ENCODE measurements around the gene TNNI2.
A peak's percentile ranks its signal among the peaks of the same experiment; 100 is the strongest.

Gene TNNI2

DNA sequence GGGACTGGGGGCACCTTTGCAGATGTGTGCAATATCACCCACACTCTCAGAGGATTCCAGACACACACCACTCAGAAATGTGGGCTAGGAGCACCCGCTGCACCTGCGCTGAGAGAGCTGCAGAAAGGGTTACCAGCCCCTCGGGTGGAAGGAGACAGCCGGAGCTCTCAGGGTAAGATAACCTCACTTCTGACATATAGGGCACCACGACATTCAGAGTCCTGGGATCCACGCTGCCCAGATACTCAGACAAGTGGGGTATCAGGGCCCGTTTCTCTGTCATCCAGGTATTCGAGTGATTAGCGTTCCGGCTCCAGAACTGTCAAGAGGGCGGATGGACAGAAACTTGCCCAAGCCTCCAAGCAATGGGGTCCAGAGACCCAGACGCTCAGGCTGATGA lies 10.2 kb upstream of the TNNI2 start:
- Histone ChIP-seq H3K79me2 (ENCODE audit: control insufficient read depth, insufficient read depth, low read length, unreplicated experiment) (no peaks in the 10 kb centered on the region), H3K4me1 (ENCODE audit: control insufficient read depth, insufficient read depth, low read length, unreplicated experiment) (peaks cover 40% of the 10 kb centered on the region), H3K27ac (ENCODE audit: low read depth, low read length) (peak overlapping the region; percentile 69), H3K27me3 (ENCODE audit: insufficient read depth, low read length) (no peaks in the 10 kb centered on the region), H2AFZ (ENCODE audit: low read length, unreplicated experiment) (no peak overlapping the region), H3K36me3 (ENCODE audit: insufficient read depth, low read length) (no peaks in the 10 kb centered on the region), H3K4me3 (ENCODE audit: low read depth, low read length) (no peak overlapping the region)

- Histone ChIP-seq H3K27me3 (ENCODE audit: insufficient read depth, low read length) (no peaks in the 10 kb centered on the region), H3K79me2 (ENCODE audit: control insufficient read depth, insufficient read depth, low read length, unreplicated experiment) (no peaks in the 10 kb centered on the region), H3K4me1 (ENCODE audit: control insufficient read depth, insufficient read depth, low read length, unreplicated experiment) (peaks cover 40% of the 10 kb centered on the region), H2AFZ (ENCODE audit: low read length, unreplicated experiment) (no peak overlapping the region), H3K4me3 (ENCODE audit: low read depth, low read length) (no peak overlapping the region), H3K36me3 (ENCODE audit: insufficient read depth, low read length) (no peaks in the 10 kb centered on the region), H3K27ac (ENCODE audit: low read depth, low read length) (peak overlapping the region; percentile 69)
Measured at GRCh38 chr11:1829039-1829820, 9.6 kb upstream of the TNNI2 start.

- Histone ChIP-seq H3K36me3 (ENCODE audit: insufficient read depth, low read length) (no peaks in the 10 kb centered on the region), H3K4me1 (ENCODE audit: control insufficient read depth, insufficient read depth, low read length, unreplicated experiment) (peaks cover 40% of the 10 kb centered on the region), H3K79me2 (ENCODE audit: control insufficient read depth, insufficient read depth, low read length, unreplicated experiment) (no peaks in the 10 kb centered on the region), H3K4me3 (ENCODE audit: low read depth, low read length) (no peak overlapping the region), H3K27me3 (ENCODE audit: insufficient read depth, low read length) (no peaks in the 10 kb centered on the region), H2AFZ (ENCODE audit: low read length, unreplicated experiment) (no peak overlapping the region), H3K27ac (ENCODE audit: low read depth, low read length) (no peak overlapping the region)
Measured at GRCh38 chr11:1830004-1830321, 8.8 kb upstream of the TNNI2 start.

DNA sequence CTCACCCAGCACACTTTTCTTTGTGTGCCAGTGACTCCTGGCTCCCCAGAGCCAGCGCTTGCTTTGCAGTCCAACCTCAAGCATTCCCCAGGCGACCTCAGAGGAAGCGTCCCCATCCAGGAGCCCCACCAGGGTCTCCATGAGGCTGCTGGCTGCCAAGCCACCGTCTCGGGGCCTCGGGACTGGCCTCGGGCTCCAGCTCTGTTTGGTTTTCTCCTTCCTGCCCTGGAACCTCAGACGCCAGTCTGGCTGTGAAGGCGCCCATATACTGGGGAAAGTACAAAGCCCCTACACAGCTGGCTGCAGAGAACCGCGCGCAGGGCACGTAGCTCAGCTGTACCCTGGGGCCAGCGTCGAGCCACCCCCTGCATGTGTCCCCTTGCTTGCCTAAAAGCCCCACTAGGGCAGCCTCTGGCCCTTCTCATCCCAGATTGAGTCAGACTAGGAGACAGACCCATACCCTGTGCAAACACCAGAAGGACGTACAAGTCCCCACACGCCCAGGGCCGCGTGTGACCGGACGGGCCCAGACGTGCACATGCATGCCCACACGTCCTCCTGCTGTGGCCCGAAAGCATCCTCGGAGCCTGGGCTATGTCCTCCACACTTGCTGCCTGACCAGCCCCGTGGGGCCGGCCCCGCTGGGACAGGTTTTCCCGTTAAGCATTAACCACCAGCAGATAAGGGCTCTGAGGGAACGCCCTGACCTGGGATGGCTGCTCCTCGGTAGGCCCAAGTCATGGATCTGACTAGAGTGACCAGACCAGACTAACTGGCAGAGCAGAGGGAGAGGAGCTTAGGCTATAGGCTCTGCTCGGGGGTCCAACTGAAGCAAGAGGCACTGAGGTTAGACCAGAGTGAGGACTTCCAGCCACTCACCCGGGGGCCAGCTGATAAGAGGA lies 8.2 kb upstream of the TNNI2 start:
- no peak overlapping the region for H2AFZ ChIP-seq (ENCODE audit: low read length, unreplicated experiment)
- peaks cover 40% of the 10 kb centered on the region for H3K4me1 ChIP-seq (ENCODE audit: control insufficient read depth, insufficient read depth, low read length, unreplicated experiment)
- no peaks in the 10 kb centered on the region for H3K79me2 ChIP-seq (ENCODE audit: control insufficient read depth, insufficient read depth, low read length, unreplicated experiment)
- no peak overlapping the region for H3K4me3 ChIP-seq (ENCODE audit: low read depth, low read length)
- H3K36me3 ChIP-seq (ENCODE audit: insufficient read depth, low read length), result no peaks in the 10 kb centered on the region
- H3K27me3 ChIP-seq (ENCODE audit: insufficient read depth, low read length), result no peaks in the 10 kb centered on the region
- no peak overlapping the region for H3K27ac ChIP-seq (ENCODE audit: low read depth, low read length)

DNA sequence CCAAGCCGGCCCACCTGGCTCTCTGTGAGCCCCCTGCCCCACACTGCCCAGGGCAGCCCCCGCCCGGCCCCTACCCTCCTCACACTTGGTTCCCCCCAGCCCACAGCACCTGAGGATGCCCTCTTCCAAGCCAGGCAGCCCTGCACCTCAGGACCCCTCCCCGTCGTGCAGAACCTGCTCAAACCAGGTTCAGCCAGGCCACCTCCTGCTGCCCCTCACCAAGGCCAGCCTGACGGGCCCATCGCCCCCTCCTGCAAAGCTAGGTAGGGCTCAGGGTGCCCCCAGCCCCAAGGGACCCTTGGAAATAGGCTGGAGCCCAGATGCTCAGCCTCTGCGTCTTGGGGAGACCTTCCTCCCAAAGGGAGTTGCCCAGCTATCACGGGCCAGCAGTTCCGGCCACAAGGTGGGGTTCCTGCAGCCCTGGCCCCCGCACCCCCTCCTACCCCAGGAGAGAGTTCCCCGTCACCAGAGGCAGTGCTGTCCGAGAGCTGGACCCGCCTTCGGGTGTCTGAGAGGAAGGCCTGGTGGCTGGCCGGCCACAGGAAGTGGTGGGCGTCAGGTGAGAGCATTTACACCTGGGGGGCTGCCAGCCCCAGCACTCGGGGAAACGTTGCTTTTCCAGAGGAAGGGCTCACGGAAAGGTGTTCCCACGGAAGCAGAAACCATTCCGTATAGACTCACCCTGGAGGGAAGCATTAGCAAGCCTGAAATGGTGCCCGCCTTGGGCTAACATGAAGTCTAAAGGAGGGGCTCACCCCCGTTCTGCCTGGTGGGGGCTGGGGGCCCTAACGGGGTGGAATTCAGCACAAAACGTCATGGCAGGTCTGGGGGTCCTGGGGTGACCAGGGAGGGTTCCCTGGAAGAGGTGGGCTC lies 7.2 kb upstream of the TNNI2 start:
- H3K4me1 ChIP-seq (ENCODE audit: control insufficient read depth, insufficient read depth, low read length, unreplicated experiment), result peaks cover 31% of the 10 kb centered on the region
- no peak overlapping the region for H3K27ac ChIP-seq (ENCODE audit: low read depth, low read length)
- H3K79me2 ChIP-seq (ENCODE audit: control insufficient read depth, insufficient read depth, low read length, unreplicated experiment), result no peaks in the 10 kb centered on the region
- no peak overlapping the region for H2AFZ ChIP-seq (ENCODE audit: low read length, unreplicated experiment)
- H3K4me3 ChIP-seq (ENCODE audit: low read depth, low read length), result 0 out of 2 replicates have a peak overlapping the region, but pooled peaks have one; percentile 21
- no peaks in the 10 kb centered on the region for H3K27me3 ChIP-seq (ENCODE audit: insufficient read depth, low read length)
- no peaks in the 10 kb centered on the region for H3K36me3 ChIP-seq (ENCODE audit: insufficient read depth, low read length)

GRCh38 chr11:1832211-1832919 lies 6.4 kb upstream of the TNNI2 start:
- Histone ChIP-seq H3K79me2 (ENCODE audit: control insufficient read depth, insufficient read depth, low read length, unreplicated experiment) (no peaks in the 10 kb centered on the region), H3K27me3 (ENCODE audit: insufficient read depth, low read length) (no peaks in the 10 kb centered on the region), H3K27ac (ENCODE audit: low read depth, low read length) (no peak overlapping the region), H2AFZ (ENCODE audit: low read length, unreplicated experiment) (peak overlapping the region; percentile 58), H3K36me3 (ENCODE audit: insufficient read depth, low read length) (no peaks in the 10 kb centered on the region), H3K4me3 (ENCODE audit: low read depth, low read length) (0 out of 2 replicates have a peak overlapping the region, but pooled peaks have one; percentile 21), H3K4me1 (ENCODE audit: control insufficient read depth, insufficient read depth, low read length, unreplicated experiment) (peaks cover 23% of the 10 kb centered on the region)

DNA sequence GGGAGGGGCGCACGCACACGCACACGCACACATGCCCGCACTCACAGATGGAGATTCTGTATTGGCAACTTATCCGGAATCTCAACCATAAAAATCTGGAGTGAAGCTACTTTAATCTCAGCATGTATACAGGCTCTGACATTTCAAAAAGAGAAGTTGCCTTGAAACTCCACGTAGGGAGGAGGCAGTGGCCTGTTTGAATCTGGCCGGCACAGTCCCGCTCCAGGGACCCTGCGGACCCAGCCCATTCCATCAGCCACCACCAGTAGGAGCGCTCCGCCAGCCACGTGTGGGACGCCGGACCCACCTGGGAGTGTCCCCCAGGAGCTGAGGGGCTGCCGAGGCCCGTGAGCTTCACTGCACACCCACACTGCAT lies 5.9 kb upstream of the TNNI2 start:
- H3K27ac ChIP-seq (ENCODE audit: low read depth, low read length), result no peak overlapping the region
- no peaks in the 10 kb centered on the region for H3K36me3 ChIP-seq (ENCODE audit: insufficient read depth, low read length)
- H3K79me2 ChIP-seq (ENCODE audit: control insufficient read depth, insufficient read depth, low read length, unreplicated experiment), result no peaks in the 10 kb centered on the region
- H3K4me3 ChIP-seq (ENCODE audit: low read depth, low read length), result no peak overlapping the region
- no peak overlapping the region for H2AFZ ChIP-seq (ENCODE audit: low read length, unreplicated experiment)
- peaks cover 17% of the 10 kb centered on the region for H3K4me1 ChIP-seq (ENCODE audit: control insufficient read depth, insufficient read depth, low read length, unreplicated experiment)
- no peaks in the 10 kb centered on the region for H3K27me3 ChIP-seq (ENCODE audit: insufficient read depth, low read length)

DNA sequence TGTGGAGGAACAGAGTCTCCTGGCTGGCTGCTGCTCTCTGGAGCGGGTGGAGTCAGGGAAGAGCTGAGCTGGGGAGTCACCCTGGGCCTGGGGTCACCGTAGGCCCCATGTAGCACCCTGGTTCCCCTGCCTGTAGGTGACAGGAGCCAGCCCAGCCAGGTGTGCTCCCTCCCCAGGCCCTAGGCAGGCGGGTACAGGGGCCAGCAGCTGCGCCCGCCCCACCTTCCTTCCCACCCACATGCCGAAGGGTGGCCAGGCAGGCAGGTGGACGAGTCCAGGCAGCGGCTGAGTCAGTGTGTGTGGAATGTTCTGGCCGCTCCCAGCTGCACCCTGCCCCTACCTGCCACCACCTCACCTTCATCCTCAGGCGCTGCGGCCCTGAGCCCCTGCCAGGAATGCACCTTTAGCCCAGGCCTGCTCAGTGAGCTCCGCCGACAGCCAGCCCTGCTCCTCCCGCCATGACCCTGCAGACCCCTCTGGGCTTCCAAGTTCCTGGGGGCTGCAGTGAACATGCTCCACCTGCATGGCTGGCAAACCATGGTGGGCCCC lies 4.6 kb upstream of the TNNI2 start:
- Histone ChIP-seq H3K27me3 (ENCODE audit: insufficient read depth, low read length) (no peaks in the 10 kb centered on the region), H3K4me1 (ENCODE audit: control insufficient read depth, insufficient read depth, low read length, unreplicated experiment) (peaks cover 5% of the 10 kb centered on the region), H3K79me2 (ENCODE audit: control insufficient read depth, insufficient read depth, low read length, unreplicated experiment) (no peaks in the 10 kb centered on the region), H3K36me3 (ENCODE audit: insufficient read depth, low read length) (no peaks in the 10 kb centered on the region), H2AFZ (ENCODE audit: low read length, unreplicated experiment) (no peak overlapping the region), H3K4me3 (ENCODE audit: low read depth, low read length) (no peak overlapping the region), H3K27ac (ENCODE audit: low read depth, low read length) (no peak overlapping the region)

DNA sequence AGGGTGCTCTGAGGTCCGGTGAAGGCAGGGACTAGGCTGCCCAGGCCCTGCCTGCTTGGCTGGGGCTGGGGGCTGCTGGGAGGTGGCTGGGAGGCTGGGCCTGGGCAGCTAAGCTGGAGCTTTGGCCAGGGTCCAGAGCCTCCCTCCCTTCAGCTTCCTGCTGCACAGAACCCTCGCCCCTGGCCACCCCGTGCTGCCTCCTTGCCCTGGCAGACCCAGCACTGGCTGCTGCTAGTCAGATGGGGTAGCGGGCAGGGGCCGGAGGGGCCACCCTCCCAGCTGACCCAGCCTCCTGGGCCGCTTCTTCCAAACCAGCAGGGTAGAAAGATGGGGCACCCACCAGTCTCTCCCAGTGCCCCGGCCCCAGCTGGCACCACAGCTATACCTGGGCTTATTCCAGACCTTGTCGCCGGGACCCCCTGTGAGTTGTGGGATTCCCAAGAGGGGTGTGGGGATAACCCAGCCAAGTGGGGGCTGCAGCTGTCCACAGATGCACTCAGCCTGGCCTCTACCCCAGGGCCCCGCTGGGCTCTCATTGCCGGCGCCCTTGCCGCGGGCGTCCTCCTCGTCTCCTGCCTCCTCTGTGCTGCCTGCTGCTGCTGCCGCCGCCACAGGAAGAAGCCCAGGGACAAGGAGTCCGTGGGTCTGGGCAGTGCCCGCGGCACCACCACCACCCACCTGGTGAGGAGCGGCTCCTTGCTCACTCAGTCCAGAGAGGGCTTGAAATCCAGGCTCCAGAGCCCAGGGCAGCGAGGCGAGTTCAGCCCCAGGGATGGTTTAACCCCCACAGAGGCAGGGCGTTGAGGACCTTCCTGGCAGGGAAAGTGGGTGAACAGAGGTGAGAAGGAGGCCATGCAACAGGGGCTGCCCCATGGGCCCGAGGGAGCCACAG lies 3.8 kb upstream of the TNNI2 start, which contains the start of gene SYT8:
Gene SYT8, plus strand, starts transcription at position 212 of the 892 bp plus-strand sequence. Its CDS starts 116 bp downstream, at position 328.
- Histone ChIP-seq H3K4me1 (ENCODE audit: control insufficient read depth, insufficient read depth, low read length, unreplicated experiment) (no peaks in the 10 kb centered on the region), H3K27ac (ENCODE audit: low read depth, low read length) (no peak within 1 kb of the TSS), H3K36me3 (ENCODE audit: insufficient read depth, low read length) (no peaks in the 10 kb centered on the region)

More for the DNA sequence above, 3.8 kb upstream of the TNNI2 start, which contains the start of gene SYT8:
- H2AFZ ChIP-seq (ENCODE audit: low read length, unreplicated experiment), result no peak within 1 kb of the TSS
- H3K4me3 ChIP-seq (ENCODE audit: low read depth, low read length), result no peak within 1 kb of the TSS
- no peaks in the 10 kb centered on the region for H3K79me2 ChIP-seq (ENCODE audit: control insufficient read depth, insufficient read depth, low read length, unreplicated experiment)
- H3K27me3 ChIP-seq (ENCODE audit: insufficient read depth, low read length), result no peaks in the 10 kb centered on the region
